IPS-11a (cell line): ENCODE measurements around the gene ZNF485.
"Not testable (repeated sequence)": the region's sequence is repeated elsewhere in the genome, so short reads cannot be mapped to it uniquely, and the experiment has no call there.

Experiments
- H3K4me3 ChIP-seq: one replicate; pipeline ENCODE4 v1.5.1; 2013; ENCODE audit warnings: low read depth, low read length, control low read depth

ZNF485 gene

DNA sequence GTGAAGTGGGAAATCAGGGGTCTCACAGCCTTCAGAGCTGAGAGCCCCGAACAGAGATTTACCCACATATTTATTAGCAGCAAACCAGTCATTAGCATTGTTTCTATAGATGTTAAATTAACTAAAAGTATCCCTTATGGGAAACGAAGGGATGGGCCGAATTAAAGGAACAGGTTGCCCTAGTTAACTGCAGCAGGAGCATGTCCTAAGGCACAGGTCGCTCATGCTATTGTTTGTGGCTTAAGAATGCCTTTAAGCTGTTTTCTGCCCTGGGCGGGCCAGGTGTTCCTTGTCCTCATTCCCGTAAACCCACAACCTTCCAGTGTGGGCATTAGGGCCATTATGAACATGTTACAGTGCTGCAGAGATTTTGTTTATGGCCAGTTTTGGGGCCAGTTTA is 4.7 kb upstream of the ZNF485 start:
- H3K4me3 ChIP-seq, result not testable (repeated sequence)

DNA sequence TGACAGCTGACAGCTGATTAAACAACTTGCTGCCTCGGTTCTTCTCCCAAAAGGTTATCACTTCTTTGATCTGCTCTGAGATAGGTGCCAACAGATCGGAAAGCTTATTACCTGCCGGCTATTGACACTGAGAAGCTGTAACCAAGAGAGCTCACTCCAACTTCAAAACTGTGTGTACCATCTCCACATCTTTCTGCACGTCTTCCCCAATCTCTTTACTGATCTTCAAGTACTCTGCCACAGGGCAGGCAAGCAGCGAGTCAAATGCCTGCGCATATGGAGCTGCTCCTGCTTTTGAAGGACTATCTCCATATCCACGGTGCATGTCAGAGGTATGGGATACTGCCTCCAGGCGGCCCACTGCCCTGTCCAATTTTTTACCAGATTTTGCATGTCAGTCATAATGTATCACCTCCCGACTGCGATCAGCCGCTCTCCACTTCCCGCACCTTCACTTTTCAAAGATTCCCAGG is 352 bp upstream of the ZNF485 start:
- H3K4me3 ChIP-seq, result peak overlapping the region; percentile 59

DNA sequence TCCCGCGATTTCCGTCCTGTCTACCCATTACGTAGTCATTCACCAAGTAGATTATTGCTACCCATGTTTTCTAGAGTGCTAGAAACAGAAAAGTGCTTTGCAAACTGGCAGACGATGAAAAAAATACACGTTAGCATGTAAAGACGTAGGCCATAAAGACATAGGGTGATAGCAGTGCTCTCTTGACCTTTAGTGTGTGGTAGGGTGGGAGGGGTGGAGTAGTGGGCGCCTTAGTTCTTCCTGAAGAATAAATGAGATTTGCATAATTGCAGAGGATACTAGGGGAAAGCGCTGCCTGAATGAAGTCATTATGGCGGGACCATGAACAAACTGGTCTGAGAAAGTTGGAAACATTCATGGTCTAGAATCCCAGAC is 948 bp downstream of the ZNF485 start:
- peak overlapping the region; percentile 59 for H3K4me3 ChIP-seq

DNA sequence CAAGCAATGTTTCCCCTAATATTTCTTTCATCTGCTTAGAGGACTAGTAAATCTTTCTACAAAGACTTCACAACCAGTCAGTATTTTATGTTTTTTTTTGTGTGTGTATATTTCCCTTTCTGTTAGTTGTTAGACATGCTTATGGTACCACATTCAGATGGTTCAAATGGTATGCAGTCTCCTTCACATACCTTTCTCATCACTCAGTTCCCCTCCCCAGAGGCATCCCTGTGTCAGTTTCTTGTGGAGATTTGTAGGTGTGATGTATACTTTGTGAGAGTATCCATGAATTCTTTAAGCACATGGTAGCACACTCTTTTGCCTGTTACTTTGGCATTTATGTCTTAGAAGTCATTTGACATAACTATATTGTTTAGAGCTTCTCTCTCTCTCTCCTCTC is 4.4 kb downstream of the ZNF485 start:
- H3K4me3 ChIP-seq, result no peak overlapping the region

DNA sequence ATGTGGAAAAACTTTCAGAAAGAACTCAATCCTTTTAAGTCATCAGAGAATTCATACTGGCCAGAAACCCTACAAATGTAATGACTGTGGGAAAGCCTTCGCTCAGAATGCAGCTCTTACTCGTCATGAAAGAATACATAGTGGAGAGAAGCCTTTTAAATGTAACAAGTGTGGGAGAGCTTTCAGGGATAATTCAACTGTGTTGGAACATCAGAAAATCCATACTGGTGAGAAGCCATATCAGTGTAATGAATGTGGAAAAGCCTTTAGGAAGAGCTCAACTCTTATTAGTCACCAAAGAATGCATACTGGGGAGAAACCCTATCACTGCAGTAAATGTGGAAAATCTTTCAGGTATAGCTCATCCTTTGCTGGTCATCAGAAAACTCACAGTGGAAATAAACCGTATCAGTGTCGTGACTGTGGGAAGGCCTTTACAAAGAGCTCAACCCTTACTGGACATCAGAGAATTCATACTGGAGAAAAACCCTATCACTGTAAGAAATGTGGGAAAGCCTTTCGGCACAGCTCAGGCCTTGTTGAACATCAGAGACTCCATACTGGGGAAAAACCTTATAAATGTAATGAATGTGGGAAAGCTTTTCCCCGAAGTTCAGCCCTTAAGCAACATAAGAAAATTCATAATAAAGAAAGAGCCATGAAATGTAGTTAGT is 10.6 kb downstream of the ZNF485 start:
- H3K4me3 ChIP-seq, result no peak overlapping the region

DNA sequence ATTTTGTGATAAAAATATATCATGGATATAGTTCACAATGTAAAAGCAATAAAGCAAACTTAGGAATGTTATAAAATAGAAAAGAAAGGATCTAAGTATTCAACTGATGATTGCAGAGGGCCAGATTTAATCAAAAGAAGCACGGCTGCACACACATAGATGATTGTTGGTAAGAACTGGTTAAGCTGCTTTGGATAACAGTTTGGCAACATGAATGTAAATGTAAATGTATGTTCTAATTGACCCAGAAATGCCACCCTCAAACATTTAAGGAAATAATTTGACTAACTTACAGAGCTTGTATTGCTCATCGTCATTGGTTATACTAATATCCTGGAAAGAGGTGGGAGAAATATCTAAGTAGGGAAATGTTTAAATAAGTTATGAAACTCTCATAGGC is 13.1 kb downstream of the ZNF485 start:
- H3K4me3 ChIP-seq, result no peak overlapping the region

DNA sequence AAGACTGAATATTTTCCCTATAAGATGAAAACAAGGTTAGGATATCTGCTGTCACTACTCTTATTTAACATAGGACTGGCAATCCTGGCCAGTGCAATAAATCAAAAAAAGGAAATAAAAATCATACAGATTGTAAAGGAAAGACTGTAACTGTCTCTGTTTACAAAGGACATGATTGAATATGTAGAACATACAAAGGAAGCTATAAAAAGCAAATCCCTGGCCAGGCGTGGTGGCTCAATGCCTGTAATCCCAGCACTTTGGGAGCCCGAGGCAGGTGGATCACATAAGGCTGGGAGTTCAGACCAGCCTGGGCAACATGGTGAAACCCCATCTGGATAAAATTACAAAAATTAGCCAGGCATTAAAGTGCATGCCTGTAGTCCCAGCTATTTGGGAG is 15.8 kb downstream of the ZNF485 start:
- H3K4me3 ChIP-seq, result no peak overlapping the region

DNA sequence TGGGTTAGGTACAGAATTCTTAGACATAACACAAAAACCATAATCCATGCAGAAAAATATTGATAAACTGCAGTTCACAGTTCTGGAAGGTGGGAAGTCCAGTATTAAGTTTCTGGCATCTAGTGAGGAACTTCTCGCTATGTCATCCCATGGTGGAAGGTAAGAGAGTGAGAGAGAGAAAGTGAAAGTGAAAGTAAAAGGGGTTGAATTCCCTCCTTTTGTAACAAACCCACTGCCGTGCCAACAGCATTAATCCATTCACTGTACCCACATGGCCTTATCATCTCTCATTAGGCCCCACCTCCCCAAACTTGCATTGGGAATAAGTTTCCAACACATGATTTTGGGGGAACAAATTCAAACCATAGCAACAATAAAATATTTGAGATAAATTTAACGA is 17.1 kb downstream of the ZNF485 start:
- no peak overlapping the region for H3K4me3 ChIP-seq

DNA sequence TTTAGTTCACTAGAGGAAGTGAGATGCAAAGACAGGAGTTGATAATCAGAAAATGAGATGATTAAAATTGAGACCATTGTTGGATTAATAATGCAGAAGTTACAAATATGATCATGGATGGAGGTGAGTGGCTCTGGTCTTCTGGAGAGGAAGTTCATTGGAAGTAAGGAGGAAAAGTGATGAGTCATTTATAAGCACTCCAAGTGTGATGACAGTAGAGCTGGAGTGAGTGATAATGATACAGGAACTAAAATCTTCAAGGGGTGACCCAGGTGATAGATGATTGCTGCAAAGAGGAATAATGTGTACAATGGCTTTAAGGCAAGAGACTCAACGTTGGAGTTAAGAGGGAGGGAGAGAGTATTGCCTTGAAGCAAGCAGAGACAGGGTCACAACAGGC is 21.7 kb downstream of the ZNF485 start:
- no peak overlapping the region for H3K4me3 ChIP-seq

DNA sequence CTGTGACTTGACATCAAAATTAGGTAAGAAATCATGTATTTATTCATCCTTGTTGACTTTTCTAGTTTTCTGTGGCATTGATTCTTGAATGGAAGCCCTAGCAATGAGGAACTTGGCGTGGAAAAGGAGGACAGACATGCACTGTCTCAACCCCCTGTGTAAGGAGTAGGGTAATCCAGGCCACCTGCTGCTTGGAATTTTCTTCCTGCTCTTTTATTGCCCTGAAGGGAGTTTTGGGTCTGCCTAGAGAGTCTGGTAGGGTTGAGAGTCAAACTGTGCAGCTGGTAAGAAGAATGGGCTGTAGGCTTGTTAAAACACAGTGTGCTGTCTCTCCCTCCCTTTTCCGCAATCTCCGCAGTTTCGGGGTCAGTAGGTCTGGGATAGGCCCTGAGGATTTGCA is 22.7 kb downstream of the ZNF485 start:
- no peak overlapping the region for H3K4me3 ChIP-seq

DNA sequence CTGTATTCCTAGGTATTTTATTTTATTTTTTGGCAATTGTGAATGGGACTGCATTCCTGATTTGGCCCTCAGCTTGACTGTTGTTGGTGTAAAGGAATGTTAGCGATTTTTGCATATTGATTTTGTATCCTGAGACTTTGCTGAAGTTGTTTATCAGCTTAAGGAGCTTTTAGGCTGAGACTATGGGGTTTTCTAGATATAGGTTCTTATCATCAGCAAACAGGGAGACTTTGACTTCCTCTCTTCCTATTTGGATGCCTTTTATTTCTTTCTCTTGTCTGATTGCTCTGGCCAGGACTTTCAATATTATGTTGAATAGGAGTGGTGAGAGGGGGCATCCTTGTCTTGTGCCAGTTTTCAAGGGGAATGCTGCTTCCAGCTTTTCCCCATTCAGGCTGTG is 29.6 kb downstream of the ZNF485 start:
- not testable (repeated sequence) for H3K4me3 ChIP-seq

DNA sequence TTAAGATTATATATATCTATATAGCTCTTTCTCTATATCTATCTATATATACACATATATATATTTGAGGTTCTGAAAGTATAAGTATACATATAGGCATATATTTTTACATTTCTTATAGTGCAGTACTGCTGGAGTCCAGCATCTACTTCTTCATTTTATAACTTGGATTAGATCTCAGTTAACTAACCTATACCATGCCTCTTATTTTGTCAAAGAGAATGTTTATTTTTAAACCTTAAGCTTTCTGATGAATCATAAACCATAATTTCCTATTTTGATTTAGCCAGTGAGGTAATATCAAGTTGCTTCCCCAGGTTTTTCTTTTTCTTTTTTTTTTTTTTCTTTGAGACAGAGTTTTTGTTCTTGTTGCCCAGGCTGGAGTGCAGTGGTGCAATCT is 34.4 kb downstream of the ZNF485 start:
- H3K4me3 ChIP-seq, result no peak overlapping the region

DNA sequence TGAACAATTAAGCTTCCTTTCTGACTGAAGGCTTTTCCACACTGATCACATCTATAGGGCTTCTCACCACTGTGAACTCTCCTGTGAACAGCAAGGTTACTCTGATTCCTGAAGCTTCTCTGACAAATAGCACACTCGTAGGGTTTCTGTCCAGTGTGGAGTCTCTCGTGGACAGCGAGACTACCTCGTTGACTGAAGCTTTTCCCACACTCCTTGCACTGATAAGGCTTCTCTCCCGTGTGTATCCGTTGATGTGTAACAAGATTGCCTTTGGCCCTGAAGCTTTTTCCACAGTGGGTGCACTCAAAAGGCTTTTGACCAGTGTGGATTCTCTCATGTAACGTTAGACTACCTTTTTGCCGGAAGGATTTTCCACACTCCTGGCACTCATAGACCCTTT is 38.0 kb downstream of the ZNF485 start:
- no peak overlapping the region for H3K4me3 ChIP-seq

DNA sequence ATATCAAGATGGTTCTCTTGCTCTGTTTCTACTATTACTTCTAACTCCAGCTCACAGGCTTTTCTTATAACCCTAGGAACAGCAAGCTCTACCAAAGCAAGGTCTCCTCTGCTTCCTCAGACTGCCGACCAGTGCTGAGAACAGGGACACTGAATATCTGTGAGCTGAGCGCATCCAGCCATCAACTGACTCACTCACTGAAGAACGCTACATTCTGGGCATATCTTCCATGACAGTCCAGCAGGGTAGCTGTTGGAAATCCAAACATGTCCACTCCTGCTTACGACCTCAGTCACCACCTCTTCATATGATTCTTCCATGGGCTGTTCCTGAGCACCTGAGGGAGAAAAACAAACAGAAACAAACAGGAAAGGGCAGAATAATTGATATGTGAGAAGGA is 39.6 kb downstream of the ZNF485 start:
- H3K4me3 ChIP-seq, result no peak overlapping the region

DNA sequence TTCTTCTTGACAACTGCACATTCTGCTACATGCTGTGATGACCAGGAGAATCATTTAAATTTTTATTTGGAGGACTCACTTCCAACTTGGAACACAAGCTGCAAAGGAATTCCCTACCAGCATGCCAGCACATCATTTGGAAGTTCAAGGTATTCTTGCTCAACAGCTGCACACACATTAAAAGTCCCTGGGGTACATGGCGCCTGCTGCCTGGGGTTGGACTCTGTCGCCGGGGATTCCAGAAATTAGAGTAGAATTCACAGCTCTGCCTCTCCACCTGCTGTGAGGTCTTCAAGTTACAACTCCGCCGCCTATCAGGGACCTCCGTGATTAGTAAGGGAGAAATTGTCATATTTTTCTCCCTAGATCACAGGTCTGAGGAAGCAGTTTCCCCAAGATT is 41.3 kb downstream of the ZNF485 start:
- H3K4me3 ChIP-seq, result no peak overlapping the region

DNA sequence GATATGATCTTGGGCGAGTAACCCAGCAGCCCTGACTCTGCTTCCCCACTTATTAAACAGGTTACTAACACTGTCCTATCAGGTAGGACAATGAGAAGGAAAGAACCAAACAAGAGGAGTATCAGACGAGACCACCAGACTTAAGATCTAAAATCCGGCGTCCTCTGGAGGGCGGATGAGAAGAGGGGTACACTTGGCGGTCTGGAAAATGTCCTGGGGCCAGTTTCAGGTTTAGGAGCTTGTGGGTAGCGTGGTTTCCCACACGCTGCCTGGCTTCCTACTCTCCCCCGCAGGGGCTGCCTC is 41.8 kb downstream of the ZNF485 start:
- H3K4me3 ChIP-seq, result peak overlapping the region; percentile 53

DNA sequence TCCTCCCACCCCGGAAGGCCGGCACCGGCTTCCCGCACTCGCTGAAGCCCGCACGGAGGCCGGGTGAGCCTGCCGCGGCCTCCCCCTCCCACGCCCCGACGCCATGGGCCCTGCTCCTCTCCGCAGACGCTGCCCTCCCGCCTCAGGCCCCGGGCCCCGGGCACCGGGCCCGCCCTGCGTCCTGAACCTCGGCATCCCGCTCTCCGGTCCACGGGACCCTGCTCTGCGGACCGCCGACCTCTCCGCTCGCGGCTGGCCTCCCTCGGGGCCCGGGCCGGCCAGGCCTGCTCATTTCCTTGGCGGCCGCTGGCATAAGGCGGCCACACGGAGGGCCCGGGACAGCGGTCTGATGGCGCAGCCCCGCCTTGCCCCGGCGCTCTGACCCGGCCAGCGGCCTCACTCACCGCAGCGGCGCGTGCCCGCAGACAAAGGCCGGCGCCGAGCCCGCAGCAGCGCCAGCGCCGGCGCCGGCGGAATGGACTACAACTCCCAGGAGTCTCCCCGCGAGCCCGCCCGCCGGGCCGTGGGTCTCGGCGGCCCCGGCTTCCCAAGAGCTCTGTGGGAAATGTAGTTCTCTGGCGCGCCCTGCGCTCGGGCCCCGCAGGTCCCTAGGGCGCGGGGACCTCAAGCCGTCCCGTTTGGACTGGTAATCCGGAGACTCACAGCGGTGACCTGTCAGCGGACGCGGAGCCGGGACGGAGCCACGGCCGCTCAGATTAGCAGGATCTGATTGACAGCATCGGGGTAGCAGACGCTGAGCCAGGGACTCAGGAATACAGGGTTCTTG is 42.4 kb downstream of the ZNF485 start, which contains the start of gene ZNF32:
Gene ZNF32 (minus strand): TSS at position 484 of the 787 bp plus-strand sequence. CDS start 2,748 bp downstream, outside the sequence.
- peak within 1 kb of the TSS; percentile 53 for H3K4me3 ChIP-seq

DNA sequence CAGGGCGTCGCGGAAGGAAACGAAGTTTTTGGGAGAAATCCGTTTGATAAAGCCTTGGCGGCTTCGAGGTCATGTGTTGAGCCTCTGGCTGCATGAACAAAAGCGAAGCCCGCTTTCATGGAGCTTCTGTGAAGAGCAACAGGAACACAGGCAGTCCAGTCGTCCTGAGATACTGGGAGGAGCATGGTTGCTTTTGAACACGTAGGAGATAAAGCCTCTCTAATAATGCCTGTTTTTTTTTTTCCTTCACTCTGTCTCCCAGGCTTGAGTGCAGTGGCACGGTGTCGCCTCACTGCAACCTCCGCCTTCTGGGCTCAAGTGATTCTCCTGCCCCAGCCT is 42.9 kb downstream of the ZNF485 start:
- peak overlapping the region; percentile 36 for H3K4me3 ChIP-seq

DNA sequence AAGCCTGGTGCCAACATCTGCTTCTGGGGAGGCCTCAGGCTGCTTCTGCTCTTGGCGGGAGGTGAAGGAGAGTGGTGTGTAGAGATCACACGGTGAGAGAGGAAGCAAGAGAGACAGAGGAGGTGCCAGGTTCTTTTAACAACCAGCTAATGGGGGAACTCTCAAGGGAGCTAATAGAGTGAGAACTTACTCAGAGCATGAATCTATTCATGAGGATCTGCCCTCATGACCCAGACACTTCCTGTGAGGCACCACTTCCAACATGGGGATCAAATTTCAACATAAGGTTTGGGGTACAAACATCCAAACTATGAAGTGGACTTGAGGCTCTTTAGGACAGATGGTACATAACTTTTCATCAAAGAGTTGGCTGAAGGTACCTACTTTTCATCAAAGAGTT is 47.5 kb downstream of the ZNF485 start:
- H3K4me3 ChIP-seq, result no peak overlapping the region

DNA sequence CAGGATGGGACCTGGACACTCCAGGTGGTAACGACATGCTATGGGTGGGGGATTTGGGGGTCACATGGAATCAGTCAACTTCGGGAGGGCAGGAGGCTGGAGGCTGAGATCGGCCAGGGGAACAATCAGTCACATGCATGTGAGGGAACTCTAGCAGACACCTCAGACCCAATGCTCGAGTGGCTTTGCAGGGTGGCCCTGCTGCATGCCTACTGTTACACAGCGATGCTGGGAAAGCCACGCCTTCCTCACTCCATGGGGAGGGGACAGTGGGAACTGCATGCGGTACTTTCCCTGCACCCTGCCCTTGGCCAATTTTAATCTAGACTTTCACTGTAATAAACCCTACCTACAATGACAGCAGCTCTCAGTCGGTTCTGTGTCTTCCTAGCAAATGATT is 49.1 kb downstream of the ZNF485 start:
- no peak overlapping the region for H3K4me3 ChIP-seq

DNA sequence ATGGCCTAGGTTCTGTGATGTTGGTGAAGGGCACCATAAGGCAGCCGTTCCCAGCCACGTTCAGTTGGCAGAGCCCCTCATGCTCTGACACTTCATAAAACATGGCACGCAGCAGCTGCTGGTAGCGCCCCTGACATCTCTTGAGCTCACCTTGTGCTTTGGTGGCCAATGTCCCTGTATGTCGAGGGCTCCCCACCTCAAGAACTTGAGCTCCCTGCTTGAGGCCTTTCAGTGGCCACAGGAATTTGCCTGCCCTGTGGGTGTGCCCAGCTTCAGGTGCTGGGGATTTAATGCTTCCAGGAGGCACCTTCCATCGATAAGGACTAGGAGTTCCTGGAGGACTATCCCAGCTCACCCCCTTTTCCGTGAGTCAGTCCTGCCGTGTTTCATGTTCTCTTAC is 52.0 kb downstream of the ZNF485 start:
- H3K4me3 ChIP-seq, result no peak overlapping the region

DNA sequence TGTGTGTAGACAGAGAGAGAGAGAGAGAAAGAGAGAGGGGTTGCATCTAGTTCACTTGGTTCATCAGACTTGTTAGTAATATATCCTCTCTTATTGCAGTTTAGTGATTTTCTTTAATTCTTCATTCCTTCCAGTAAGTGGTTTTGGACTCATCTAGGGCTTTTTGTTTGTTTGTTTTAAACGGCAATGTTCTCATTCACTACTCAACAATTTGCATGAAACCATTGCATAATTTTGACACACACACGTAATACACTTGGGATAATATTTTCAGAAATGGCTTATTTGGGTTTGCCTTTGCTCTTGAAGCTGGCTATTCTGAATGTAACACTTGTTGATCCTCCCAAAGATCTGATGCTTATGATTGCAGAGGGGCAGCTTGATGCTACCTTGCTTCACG is 58.8 kb downstream of the ZNF485 start:
- H3K4me3 ChIP-seq, result no peak overlapping the region

DNA sequence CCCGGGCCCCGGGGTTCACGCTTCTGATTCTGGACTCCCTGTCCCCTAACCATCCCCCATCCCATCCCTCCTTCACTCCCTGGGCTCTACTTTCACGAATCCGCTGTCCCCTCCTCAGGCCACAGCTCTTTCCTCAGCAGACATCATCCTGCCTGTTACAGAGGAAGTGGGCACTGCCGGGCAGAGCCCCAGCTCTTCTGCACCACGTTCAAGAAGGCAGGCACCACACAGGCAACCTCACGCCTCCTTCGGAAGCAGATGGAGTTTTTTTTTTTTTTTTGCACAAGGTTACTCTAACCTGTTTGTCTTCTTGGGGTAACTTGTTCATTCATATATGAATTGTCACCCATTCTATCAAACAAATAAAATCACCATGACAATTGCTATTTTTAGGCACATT is 60.3 kb downstream of the ZNF485 start:
- H3K4me3 ChIP-seq, result no peak overlapping the region
